GM23338 (cell line): ENCODE measurements around the gene POLA1. TPM values are rescaled to one million over a fixed set of nuclear protein-coding genes. Genes with fewer than 3 reads are reported as not detected.

Experiments
- ATAC-seq: fragments of 200-7000 bp; cut with Tn5 transposase; 3 replicates; pipeline ENCODE4 v1.9.1; 2020
- DNase-seq: peaks from one replicate; pipeline ENCODE4 v3.0.0-alpha.2; 2015; ENCODE audit warnings: low spot score
- H2AFZ ChIP-seq: fragments of 200-600 bp; sonication (generic); 2 replicates; pipeline ENCODE4 v1.8.0; 2016; ENCODE audit warnings: antibody characterized with exemption, mild to moderate bottlenecking, moderate library complexity
- H3F3A ChIP-seq: fragments of 200-600 bp; sonication (generic); replicated peaks from 2 replicates; pipeline ENCODE4 v1.8.0; 2017; ENCODE audit warnings: antibody characterized with exemption, mixed run types, low read depth
- H3K27ac ChIP-seq: fragments of 200-600 bp; sonication (generic); 2 replicates; pipeline ENCODE4 v1.6.1; 2016; ENCODE audit warnings: low read depth
- H3K27me3 ChIP-seq: fragments of 200-600 bp; sonication (generic); 2 replicates; pipeline ENCODE4 v1.8.0; 2016; ENCODE audit warnings: mild to moderate bottlenecking, mixed run types, moderate library complexity; ENCODE audit not compliant: insufficient read depth
- H3K36me3 ChIP-seq: fragments of 200-600 bp; sonication (generic); 2 replicates; pipeline ENCODE4 v1.8.0; 2016; ENCODE audit warnings: mild to moderate bottlenecking; ENCODE audit not compliant: insufficient read depth
- H3K4me1 ChIP-seq: fragments of 200-600 bp; sonication (generic); 2 replicates; pipeline ENCODE4 v1.8.0; 2016; ENCODE audit warnings: mild to moderate bottlenecking, moderate library complexity; ENCODE audit not compliant: insufficient read depth
- H3K4me2 ChIP-seq: fragments of 200-600 bp; sonication (generic); 2 replicates; pipeline ENCODE4 v1.7.1; 2017; ENCODE audit warnings: mixed run types
- H3K4me3 ChIP-seq: fragments of 200-600 bp; sonication (generic); 2 replicates; pipeline ENCODE4 v1.6.1; 2016; ENCODE audit warnings: mixed run types
- H3K79me2 ChIP-seq: fragments of 200-600 bp; sonication (generic); replicated peaks from 2 replicates; pipeline ENCODE4 v1.8.0; 2017; ENCODE audit warnings: mild to moderate bottlenecking; ENCODE audit not compliant: insufficient read depth
- H3K9me2 ChIP-seq: fragments of 200-600 bp; sonication (generic); 2 replicates; pipeline ENCODE4 v1.8.0; 2017; ENCODE audit not compliant: insufficient read depth
- H4K20me1 ChIP-seq: fragments of 200-600 bp; sonication (generic); replicated peaks from 2 replicates; pipeline ENCODE4 v1.8.0; 2017; ENCODE audit warnings: mild to moderate bottlenecking; ENCODE audit not compliant: insufficient read depth
- H3K27ac Mint-ChIP-seq: 2 replicates; pipeline ENCODE4 v1.8.0; 2020; ENCODE audit warnings: inconsistent platforms, mild to moderate bottlenecking, moderate library complexity, mixed read lengths
- H3K27me3 Mint-ChIP-seq: 3 replicates; pipeline ENCODE4 v1.8.0; 2022; ENCODE audit warnings: low read depth, mild to moderate bottlenecking, moderate library complexity, mixed read lengths, inconsistent platforms; ENCODE audit not compliant: insufficient read depth, poor library complexity
- H3K36me3 Mint-ChIP-seq: 3 replicates; pipeline ENCODE4 v1.8.0; 2021; ENCODE audit warnings: low read depth, mild to moderate bottlenecking, inconsistent platforms, moderate library complexity, mixed read lengths
- H3K4me1 Mint-ChIP-seq: 3 replicates; pipeline ENCODE4 v1.8.0; 2020; ENCODE audit warnings: mild to moderate bottlenecking, inconsistent platforms, mixed read lengths
- H3K4me3 Mint-ChIP-seq: 3 replicates; pipeline ENCODE4 v1.8.0; 2021; ENCODE audit warnings: moderate library complexity, mild to moderate bottlenecking, inconsistent platforms, mixed read lengths
- H3K9me3 Mint-ChIP-seq: 3 replicates; pipeline ENCODE4 v1.8.0; 2020; ENCODE audit warnings: moderate library complexity, mild to moderate bottlenecking, inconsistent platforms, mixed read lengths
- CREB1 ChIP-seq: fragments of 250-450 bp; sonication (Bioruptor Pico); IDR thresholded peaks from 2 replicates; pipeline ENCODE4 v1.5.0; 2020; ENCODE audit warnings: low read depth, mild to moderate bottlenecking, moderate library complexity
- EZH2 ChIP-seq: fragments of 200-600 bp; sonication (generic); IDR thresholded peaks from one replicate; pipeline ENCODE4 v1.8.0; 2017; ENCODE audit warnings: antibody characterized with exemption, mild to moderate bottlenecking, low read depth; ENCODE audit not compliant: unreplicated experiment
- EZH2phosphoT487 ChIP-seq: fragments of 200-600 bp; sonication (generic); IDR thresholded peaks from one replicate; pipeline ENCODE4 v1.8.1; 2018; ENCODE audit warnings: antibody characterized with exemption; ENCODE audit not compliant: unreplicated experiment
- JUNB ChIP-seq: IDR thresholded peaks from one replicate; pipeline ENCODE4 v1.6.1; 2016; ENCODE audit warnings: antibody characterized with exemption; ENCODE audit not compliant: unreplicated experiment
- POLR2AphosphoS5 ChIP-seq: IDR thresholded peaks from 2 replicates; pipeline ENCODE4 v1.6.1; 2016; ENCODE audit warnings: antibody characterized with exemption, low read depth
- STAT1 ChIP-seq: IDR thresholded peaks from one replicate; pipeline ENCODE4 v1.6.1; 2016; ENCODE audit warnings: antibody characterized with exemption; ENCODE audit not compliant: unreplicated experiment
- ZNF114 ChIP-seq: fragments of 250-450 bp; sonication (Bioruptor Pico); IDR thresholded peaks from 2 replicates; pipeline ENCODE4 v1.5.0; 2020; ENCODE audit warnings: mild to moderate bottlenecking, moderate library complexity
- ZNF331 ChIP-seq: fragments of 250-450 bp; sonication (Bioruptor Pico); IDR thresholded peaks from 2 replicates; pipeline ENCODE4 v1.5.0; 2020; ENCODE audit warnings: low read depth, mild to moderate bottlenecking, moderate library complexity
- polyA plus RNA-seq: library from polyadenylated mRNA; unstranded; fragments of >200 nt; fragmentation: Nextera tagmentation; extraction: Ambion mirVana; gene quantifications from 2 replicates; pipeline ENCODE4 v1.2.1, GENCODE V29; 2016
- total RNA-seq: library from RNA; depleted of rRNA; stranded (reverse); fragments of >200 nt; shearing (Covaris generic); gene quantifications from 2 replicates; pipeline ENCODE4 v1.2.3, GENCODE V29; 2014
- TF ChIP-seq, protein P1 (sequence below): fragments of 250-450 bp; sonication (Bioruptor Pico); IDR thresholded peaks from 2 replicates; pipeline ENCODE4 v1.5.0; 2020; ENCODE audit warnings: mild to moderate bottlenecking, moderate library complexity
- TF ChIP-seq, protein P2 (sequence below), 2 experiments: fragments of 200-600 bp in 1 of 2; sonication (generic) in 1 of 2; conservative IDR thresholded peaks; 2 replicates each; pipeline versions ENCODE4 v1.5.1 to v1.6.1; 2016 to 2017; ENCODE audit warnings: antibody characterized with exemption in 2 of 2, low read depth in 2 of 2, mild to moderate bottlenecking in 2 of 2, moderate library complexity in 1 of 2

POLA1 gene
- total and polyA plus RNA-seq, 2 experiments from 2014 or later: 12.6 to 36.6 TPM

DNA sequence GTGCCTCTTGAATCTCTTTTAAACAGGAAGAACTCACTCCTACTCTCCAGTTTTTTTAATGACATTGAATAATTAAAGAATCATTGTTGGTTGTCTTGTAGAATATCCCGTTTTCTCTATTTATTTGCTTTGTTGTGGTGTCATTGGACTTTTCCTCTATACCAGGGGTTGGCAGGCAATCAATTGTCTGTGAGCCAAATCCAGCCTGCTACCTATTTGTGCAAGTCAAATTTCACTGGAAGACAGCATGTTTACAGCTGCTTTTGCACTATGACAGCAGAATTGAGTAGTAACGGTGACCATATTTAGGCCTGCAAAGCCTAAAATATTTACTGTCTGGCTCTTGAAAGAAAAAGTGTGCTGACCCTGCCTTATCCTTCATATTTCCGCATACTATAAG lies 34.8 kb downstream of the POLA1 start:
- Histone ChIP-seq H3F3A (no peaks in the 10 kb centered on the region), H2AFZ (no peak overlapping the region), H3K27me3 (no peaks in the 10 kb centered on the region), H3K79me2 (no peaks in the 10 kb centered on the region), H3K4me1 (no peaks in the 10 kb centered on the region), H3K27ac (no peak overlapping the region), H4K20me1 (no peaks in the 10 kb centered on the region), H3K36me3 (peaks cover 21% of the 10 kb centered on the region), H3K4me2 (no peak overlapping the region), H3K4me3 (no peak overlapping the region), H3K9me2 (no peaks in the 10 kb centered on the region)
- Mint-ChIP-seq H3K4me3 (no peak overlapping the region), H3K9me3 (no peaks in the 10 kb centered on the region), H3K27me3 (no peaks in the 10 kb centered on the region), H3K4me1 (no peaks in the 10 kb centered on the region), H3K27ac (no peak overlapping the region), H3K36me3 (peaks cover 54% of the 10 kb centered on the region; the same call in 2 of the 3 replicates)
- TF ChIP-seq CREB1 (CRISPR knock-in tag) (no peak), ZNF114 (no peak), POLR2AphosphoS5 (no peak), EZH2phosphoT487 (no peak), JUNB (no peak), ZNF331 (no peak), EZH2 (no peak), STAT1 (no peak)
- TF ChIP-seq, protein P1, sequence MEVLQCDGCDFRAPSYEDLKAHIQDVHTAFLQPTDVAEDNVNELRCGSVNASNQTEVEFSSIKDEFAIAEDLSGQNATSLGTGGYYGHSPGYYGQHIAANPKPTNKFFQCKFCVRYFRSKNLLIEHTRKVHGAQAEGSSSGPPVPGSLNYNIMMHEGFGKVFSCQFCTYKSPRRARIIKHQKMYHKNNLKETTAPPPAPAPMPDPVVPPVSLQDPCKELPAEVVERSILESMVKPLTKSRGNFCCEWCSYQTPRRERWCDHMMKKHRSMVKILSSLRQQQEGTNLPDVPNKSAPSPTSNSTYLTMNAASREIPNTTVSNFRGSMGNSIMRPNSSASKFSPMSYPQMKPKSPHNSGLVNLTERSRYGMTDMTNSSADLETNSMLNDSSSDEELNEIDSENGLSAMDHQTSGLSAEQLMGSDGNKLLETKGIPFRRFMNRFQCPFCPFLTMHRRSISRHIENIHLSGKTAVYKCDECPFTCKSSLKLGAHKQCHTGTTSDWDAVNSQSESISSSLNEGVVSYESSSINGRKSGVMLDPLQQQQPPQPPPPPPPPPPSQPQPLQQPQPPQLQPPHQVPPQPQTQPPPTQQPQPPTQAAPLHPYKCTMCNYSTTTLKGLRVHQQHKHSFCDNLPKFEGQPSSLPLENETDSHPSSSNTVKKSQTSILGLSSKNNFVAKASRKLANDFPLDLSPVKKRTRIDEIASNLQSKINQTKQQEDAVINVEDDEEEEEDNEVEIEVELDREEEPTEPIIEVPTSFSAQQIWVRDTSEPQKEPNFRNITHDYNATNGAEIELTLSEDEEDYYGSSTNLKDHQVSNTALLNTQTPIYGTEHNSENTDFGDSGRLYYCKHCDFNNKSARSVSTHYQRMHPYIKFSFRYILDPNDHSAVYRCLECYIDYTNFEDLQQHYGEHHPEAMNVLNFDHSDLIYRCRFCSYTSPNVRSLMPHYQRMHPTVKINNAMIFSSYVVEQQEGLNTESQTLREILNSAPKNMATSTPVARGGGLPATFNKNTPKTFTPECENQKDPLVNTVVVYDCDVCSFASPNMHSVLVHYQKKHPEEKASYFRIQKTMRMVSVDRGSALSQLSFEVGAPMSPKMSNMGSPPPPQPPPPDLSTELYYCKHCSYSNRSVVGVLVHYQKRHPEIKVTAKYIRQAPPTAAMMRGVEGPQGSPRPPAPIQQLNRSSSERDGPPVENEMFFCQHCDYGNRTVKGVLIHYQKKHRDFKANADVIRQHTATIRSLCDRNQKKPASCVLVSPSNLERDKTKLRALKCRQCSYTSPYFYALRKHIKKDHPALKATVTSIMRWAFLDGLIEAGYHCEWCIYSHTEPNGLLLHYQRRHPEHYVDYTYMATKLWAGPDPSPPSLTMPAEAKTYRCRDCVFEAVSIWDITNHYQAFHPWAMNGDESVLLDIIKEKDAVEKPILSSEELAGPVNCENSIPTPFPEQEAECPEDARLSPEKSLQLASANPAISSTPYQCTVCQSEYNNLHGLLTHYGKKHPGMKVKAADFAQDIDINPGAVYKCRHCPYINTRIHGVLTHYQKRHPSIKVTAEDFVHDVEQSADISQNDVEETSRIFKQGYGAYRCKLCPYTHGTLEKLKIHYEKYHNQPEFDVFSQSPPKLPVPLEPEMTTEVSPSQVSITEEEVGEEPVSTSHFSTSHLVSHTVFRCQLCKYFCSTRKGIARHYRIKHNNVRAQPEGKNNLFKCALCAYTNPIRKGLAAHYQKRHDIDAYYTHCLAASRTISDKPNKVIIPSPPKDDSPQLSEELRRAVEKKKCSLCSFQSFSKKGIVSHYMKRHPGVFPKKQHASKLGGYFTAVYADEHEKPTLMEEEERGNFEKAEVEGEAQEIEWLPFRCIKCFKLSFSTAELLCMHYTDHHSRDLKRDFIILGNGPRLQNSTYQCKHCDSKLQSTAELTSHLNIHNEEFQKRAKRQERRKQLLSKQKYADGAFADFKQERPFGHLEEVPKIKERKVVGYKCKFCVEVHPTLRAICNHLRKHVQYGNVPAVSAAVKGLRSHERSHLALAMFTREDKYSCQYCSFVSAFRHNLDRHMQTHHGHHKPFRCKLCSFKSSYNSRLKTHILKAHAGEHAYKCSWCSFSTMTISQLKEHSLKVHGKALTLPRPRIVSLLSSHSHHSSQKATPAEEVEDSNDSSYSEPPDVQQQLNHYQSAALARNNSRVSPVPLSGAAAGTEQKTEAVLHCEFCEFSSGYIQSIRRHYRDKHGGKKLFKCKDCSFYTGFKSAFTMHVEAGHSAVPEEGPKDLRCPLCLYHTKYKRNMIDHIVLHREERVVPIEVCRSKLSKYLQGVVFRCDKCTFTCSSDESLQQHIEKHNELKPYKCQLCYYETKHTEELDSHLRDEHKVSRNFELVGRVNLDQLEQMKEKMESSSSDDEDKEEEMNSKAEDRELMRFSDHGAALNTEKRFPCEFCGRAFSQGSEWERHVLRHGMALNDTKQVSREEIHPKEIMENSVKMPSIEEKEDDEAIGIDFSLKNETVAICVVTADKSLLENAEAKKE (CRISPR knock-in tag): no peak
- TF ChIP-seq, protein P2, sequence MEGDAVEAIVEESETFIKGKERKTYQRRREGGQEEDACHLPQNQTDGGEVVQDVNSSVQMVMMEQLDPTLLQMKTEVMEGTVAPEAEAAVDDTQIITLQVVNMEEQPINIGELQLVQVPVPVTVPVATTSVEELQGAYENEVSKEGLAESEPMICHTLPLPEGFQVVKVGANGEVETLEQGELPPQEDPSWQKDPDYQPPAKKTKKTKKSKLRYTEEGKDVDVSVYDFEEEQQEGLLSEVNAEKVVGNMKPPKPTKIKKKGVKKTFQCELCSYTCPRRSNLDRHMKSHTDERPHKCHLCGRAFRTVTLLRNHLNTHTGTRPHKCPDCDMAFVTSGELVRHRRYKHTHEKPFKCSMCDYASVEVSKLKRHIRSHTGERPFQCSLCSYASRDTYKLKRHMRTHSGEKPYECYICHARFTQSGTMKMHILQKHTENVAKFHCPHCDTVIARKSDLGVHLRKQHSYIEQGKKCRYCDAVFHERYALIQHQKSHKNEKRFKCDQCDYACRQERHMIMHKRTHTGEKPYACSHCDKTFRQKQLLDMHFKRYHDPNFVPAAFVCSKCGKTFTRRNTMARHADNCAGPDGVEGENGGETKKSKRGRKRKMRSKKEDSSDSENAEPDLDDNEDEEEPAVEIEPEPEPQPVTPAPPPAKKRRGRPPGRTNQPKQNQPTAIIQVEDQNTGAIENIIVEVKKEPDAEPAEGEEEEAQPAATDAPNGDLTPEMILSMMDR (conservative IDR thresholded peaks at IDR 0.05; ENCODE audit: low read depth in 2 of 2): no peak
- DNase-seq: no peak
- ATAC-seq: no peak
